CD4-positive, CD25-positive, alpha-beta regulatory T cell (primary cell): ENCODE data around the gene TMEM229B. TPM values are rescaled to one million over a fixed set of nuclear protein-coding genes. Genes with fewer than 3 reads are reported as not detected.

Source experiments
- ATAC-seq, 2 donors: fragments of 150-1000 bp; cut with Tn5 transposase; one replicate each; pipeline ENCODE4 v1.10.0; 2021; ENCODE audit warnings: low read depth in 2 of 2, moderate number of reproducible peaks in 2 of 2, moderate library complexity in 1 of 2
- DNase-seq, 3 donors: peaks; one replicate each; pipeline versions ENCODE4 v3.0.0 to v3.0.0-alpha.2; 2012 to 2022; ENCODE audit warnings: mixed read lengths in 1 of 3
- H3K27ac ChIP-seq: one replicate; pipeline ENCODE4 v1.7.0; 2013; ENCODE audit warnings: mild to moderate bottlenecking, low read length; ENCODE audit not compliant: insufficient read depth, poor library complexity, severe bottlenecking
- H3K27me3 ChIP-seq: one replicate; pipeline ENCODE4 v1.7.0; 2013; ENCODE audit warnings: low read length; ENCODE audit not compliant: control insufficient read depth, insufficient read depth
- H3K36me3 ChIP-seq: one replicate; pipeline ENCODE4 v1.7.0; 2013; ENCODE audit warnings: mild to moderate bottlenecking, low read length, moderate library complexity; ENCODE audit not compliant: control insufficient read depth, insufficient read depth
- H3K4me1 ChIP-seq: 2 replicates; pipeline ENCODE4 v1.7.0; 2013; ENCODE audit warnings: mild to moderate bottlenecking, low read length; ENCODE audit not compliant: insufficient read depth, control insufficient read depth, poor library complexity, severe bottlenecking
- H3K4me3 ChIP-seq: one replicate; pipeline ENCODE4 v1.7.0; 2013; ENCODE audit warnings: low read depth, mild to moderate bottlenecking, low read length, moderate library complexity
- H3K9me3 ChIP-seq, 2 experiments: 1 replicate in 1 of 2; 2 replicates in 1 of 2; pipeline ENCODE4 v1.7.0; 2013; ENCODE audit warnings: low read length in 2 of 2, mild to moderate bottlenecking in 1 of 2, moderate library complexity in 1 of 2; ENCODE audit not compliant: control insufficient read depth in 2 of 2
- H3K27ac Mint-ChIP-seq, 3 donors: one replicate each; pipeline ENCODE4 v1.8.0; 2020 to 2022; ENCODE audit warnings: mild to moderate bottlenecking in 3 of 3, mixed read lengths in 3 of 3, moderate library complexity in 2 of 3
- H3K27me3 Mint-ChIP-seq: one replicate; pipeline ENCODE4 v1.8.0; 2022; ENCODE audit warnings: mild to moderate bottlenecking, mixed read lengths
- H3K36me3 Mint-ChIP-seq: one replicate; pipeline ENCODE4 v1.8.0; 2020; ENCODE audit warnings: mixed read lengths
- H3K4me1 Mint-ChIP-seq, 4 donors: one replicate each; pipeline ENCODE4 v1.8.0; 2020 to 2022; ENCODE audit warnings: mixed read lengths in 4 of 4, mild to moderate bottlenecking in 1 of 4
- H3K4me3 Mint-ChIP-seq, 4 donors: one replicate each; pipeline ENCODE4 v1.8.0; 2020 to 2022; ENCODE audit warnings: mild to moderate bottlenecking in 4 of 4, mixed read lengths in 4 of 4, moderate library complexity in 3 of 4
- H3K9me3 Mint-ChIP-seq, 7 donors: one replicate each; pipeline ENCODE4 v1.8.0; 2020 to 2022; ENCODE audit warnings: mixed read lengths in 7 of 7, mild to moderate bottlenecking in 3 of 7, moderate library complexity in 2 of 7
- polyA plus RNA-seq, 4 donors: library from polyadenylated mRNA; unstranded; fragments of 300-500 nt; fragmentation: Illumina TruSeq; gene quantifications; one replicate each; pipeline ENCODE4 v1.2.3, GENCODE V29; 2021
- total RNA-seq: library from RNA; stranded (reverse); gene quantifications from one replicate; pipeline ENCODE4 v1.2.3, GENCODE V29; 2022

TMEM229B gene
- total and polyA plus RNA-seq, 5 donors from 2014 or later, result 8.2 to 21.6 (median 14.9) TPM

GRCh38 chr14:67426161-67426560, 62.4 kb downstream of the TMEM229B start:
- Mint-ChIP-seq H3K4me3 (no peak overlapping the region), H3K27me3 (peaks cover 12% of the 10 kb centered on the region), H3K27ac (peak overlapping the region in 1 of 3 donors; percentile 26), H3K36me3 (no peaks in the 10 kb centered on the region), H3K4me1 (peaks cover 0 to 4% (median 0%) of the 10 kb centered on the region in 4 donors), H3K9me3 (no peaks in the 10 kb centered on the region)
- H3K27ac ChIP-seq, result no peak overlapping the region
- H3K27me3 ChIP-seq, result no peaks in the 10 kb centered on the region
- DNase-seq (no peak), ATAC-seq (no peak)
- H3K36me3 ChIP-seq, result no peaks in the 10 kb centered on the region
- no peak overlapping the region for H3K4me3 ChIP-seq
- no peaks in the 10 kb centered on the region for H3K9me3 ChIP-seq
- H3K4me1 ChIP-seq, result no peaks in the 10 kb centered on the region

DNA sequence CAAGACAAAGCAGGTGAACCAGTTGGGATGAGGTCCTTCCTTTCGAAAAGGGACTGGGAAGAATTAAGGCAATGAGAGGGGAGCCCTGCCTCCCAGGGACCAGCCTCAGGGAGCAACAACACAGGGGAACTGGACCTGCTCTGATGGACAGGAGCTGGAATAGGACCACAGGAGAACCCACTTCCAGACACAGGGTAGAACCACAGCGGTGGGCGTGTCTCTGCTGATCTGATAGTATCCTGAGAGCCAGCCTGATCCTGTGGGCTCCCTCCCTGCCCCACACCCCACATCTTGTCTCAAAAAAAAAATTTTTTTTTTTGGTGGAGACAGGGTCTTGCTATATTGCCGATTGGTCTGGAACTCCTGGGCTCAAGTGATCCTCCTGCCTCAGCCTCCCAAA, 62.9 kb downstream of the TMEM229B start:
- Mint-ChIP-seq H3K4me1 (peaks cover 0 to 4% (median 0%) of the 10 kb centered on the region in 4 donors), H3K9me3 (no peaks in the 10 kb centered on the region), H3K27me3 (peaks cover 12% of the 10 kb centered on the region), H3K36me3 (no peaks in the 10 kb centered on the region), H3K27ac (peak overlapping the region in 1 of 3 donors; percentile 38), H3K4me3 (no peak overlapping the region)
- DNase-seq (no peak), ATAC-seq (no peak)
- Histone ChIP-seq H3K4me1 (no peaks in the 10 kb centered on the region), H3K27ac (no peak overlapping the region), H3K36me3 (no peaks in the 10 kb centered on the region), H3K27me3 (no peaks in the 10 kb centered on the region), H3K9me3 (no peaks in the 10 kb centered on the region), H3K4me3 (no peak overlapping the region)

- no peaks in the 10 kb centered on the region for H3K9me3 Mint-ChIP-seq
Measured at GRCh38 chr14:67424539-67424938, 64.0 kb downstream of the TMEM229B start.

DNA sequence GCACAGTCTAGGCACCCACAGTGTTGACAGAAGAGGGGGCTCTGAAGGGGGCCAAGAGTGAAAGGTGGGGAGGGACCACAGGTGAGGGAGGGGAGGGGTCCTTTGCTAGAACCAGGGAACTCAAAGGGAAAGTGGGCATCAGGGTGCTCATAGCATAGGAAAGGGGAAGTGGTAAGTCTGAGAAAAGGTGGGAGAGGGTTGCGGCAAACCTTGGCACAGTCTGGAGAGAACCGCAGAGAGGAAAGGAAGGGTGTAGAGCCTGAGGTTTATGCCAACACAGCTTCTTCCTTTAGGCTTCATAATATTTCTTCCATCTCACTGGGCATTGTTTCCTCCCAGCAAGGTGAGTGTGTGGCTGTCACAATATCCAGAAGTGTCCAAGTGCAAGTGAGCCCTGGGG, 65.1 kb downstream of the TMEM229B start:
- no peak for DNase-seq
- Histone ChIP-seq H3K9me3 (no peaks in the 10 kb centered on the region), H3K27me3 (no peaks in the 10 kb centered on the region), H3K4me3 (no peak overlapping the region), H3K27ac (no peak overlapping the region), H3K36me3 (no peaks in the 10 kb centered on the region), H3K4me1 (no peaks in the 10 kb centered on the region)
- Mint-ChIP-seq H3K4me1 (peaks cover 0 to 4% (median 0%) of the 10 kb centered on the region in 4 donors), H3K27ac (no peak overlapping the region), H3K27me3 (peaks cover 13% of the 10 kb centered on the region), H3K36me3 (no peaks in the 10 kb centered on the region), H3K9me3 (no peaks in the 10 kb centered on the region), H3K4me3 (no peak overlapping the region)
- ATAC-seq, result no peak

More at GRCh38 chr14:67424539-67424938, 64.0 kb downstream of the TMEM229B start:
- Mint-ChIP-seq H3K27me3 (peaks cover 12% of the 10 kb centered on the region), H3K36me3 (no peaks in the 10 kb centered on the region), H3K27ac (no peak overlapping the region), H3K4me1 (peaks cover 0 to 4% (median 0%) of the 10 kb centered on the region in 4 donors), H3K4me3 (no peak overlapping the region)
- DNase-seq (no peak), ATAC-seq (no peak)
- Histone ChIP-seq H3K9me3 (no peaks in the 10 kb centered on the region), H3K27ac (no peak overlapping the region), H3K27me3 (no peaks in the 10 kb centered on the region), H3K4me1 (no peaks in the 10 kb centered on the region), H3K4me3 (no peak overlapping the region), H3K36me3 (no peaks in the 10 kb centered on the region)

DNA sequence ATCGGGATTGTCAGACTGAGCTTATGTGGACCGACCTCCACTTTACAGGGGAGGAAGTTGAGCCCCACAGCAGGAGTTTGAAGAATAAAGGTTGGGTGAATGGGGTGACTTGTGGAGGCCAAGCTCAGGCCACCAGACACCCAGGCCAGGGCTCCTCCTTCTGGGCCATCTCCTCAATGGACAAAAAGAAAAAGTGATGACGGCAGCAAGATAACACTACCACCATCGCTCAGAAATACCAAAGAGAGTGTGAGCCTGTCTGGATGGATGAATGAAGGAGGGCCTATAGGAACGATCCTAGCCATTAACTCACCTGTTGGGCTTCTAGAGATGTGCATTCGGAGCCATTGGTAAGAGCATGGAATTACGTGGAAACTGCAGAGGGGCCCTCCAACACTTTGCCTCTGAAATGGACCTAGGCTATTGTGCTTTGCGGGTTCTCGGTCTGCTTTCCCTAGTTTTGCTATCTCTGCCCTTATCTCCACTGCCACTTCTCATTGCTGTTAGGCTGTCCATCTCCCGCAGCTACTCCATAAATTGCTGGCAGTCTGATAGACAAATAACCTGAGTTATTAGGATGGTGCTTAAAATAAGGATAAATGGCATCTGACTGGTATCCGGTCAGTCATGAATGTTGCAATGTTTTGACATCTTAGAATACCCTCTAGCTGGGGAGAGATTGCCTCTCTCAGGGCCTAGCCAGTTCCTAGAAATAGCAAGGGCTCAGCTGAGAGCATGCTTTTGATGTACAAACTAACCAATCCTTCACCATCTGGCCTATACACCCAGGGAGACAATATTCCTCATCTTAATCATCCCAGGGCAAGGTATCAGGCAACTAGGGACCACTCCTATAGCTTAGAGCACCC, 66.9 kb downstream of the TMEM229B start:
- Mint-ChIP-seq H3K4me3 (no peak overlapping the region), H3K9me3 (no peaks in the 10 kb centered on the region), H3K27me3 (peaks cover 12% of the 10 kb centered on the region), H3K36me3 (no peaks in the 10 kb centered on the region), H3K4me1 (no peaks in the 10 kb centered on the region), H3K27ac (no peak overlapping the region)
- Histone ChIP-seq H3K36me3 (no peaks in the 10 kb centered on the region), H3K27me3 (no peaks in the 10 kb centered on the region), H3K4me3 (no peak overlapping the region), H3K9me3 (no peaks in the 10 kb centered on the region), H3K4me1 (no peaks in the 10 kb centered on the region), H3K27ac (no peak overlapping the region)
- ATAC-seq, result no peak
- no peak for DNase-seq

Other genes with a start within 250 kb of the TMEM229B start
- 9.0 TPM for gene PALS1, start 247.3 kb downstream of the TMEM229B start, total RNA-seq
- 1 to 10 TPM; 1.4 to 2.2 (median 1.6) TPM for gene PALS1, start 247.3 kb downstream of the TMEM229B start, polyA plus RNA-seq
- gene ATP6V1D, start 128.9 kb downstream of the TMEM229B start, total RNA-seq, result 36.4 TPM
- gene ATP6V1D, start 128.9 kb downstream of the TMEM229B start, polyA plus RNA-seq, result 10 to 100 TPM; 45.0 to 95.4 (median 69.7) TPM
- 35.3 TPM for gene EIF2S1, start 128.4 kb downstream of the TMEM229B start, total RNA-seq
- gene EIF2S1, start 128.4 kb downstream of the TMEM229B start, polyA plus RNA-seq, result 100 to 1,000 TPM; 128 to 172 (median 132) TPM
- not detected for gene PLEK2, start 76.6 kb downstream of the TMEM229B start, total RNA-seq
- gene PLEK2, start 76.6 kb downstream of the TMEM229B start, polyA plus RNA-seq, result under 1 TPM in 1 of 4 donors, not detected in 3; 0.56 TPM
- gene PLEKHH1, start 44.6 kb upstream of the TMEM229B start, total RNA-seq, result 0.15 TPM
- gene PLEKHH1, start 44.6 kb upstream of the TMEM229B start, polyA plus RNA-seq, result under 1 TPM in 2 of 4 donors, not detected in 2; 0.05 to 0.24 TPM
- 35.6 TPM for gene PIGH, start 111.5 kb upstream of the TMEM229B start, total RNA-seq
- gene PIGH, start 111.5 kb upstream of the TMEM229B start, polyA plus RNA-seq, result 10 to 100 TPM; 34.8 to 46.2 (median 38.4) TPM
- 4.3 TPM for gene ARG2, start 131.2 kb upstream of the TMEM229B start, total RNA-seq
- 1 to 10 TPM in 2 of 4 donors, under 1 TPM in 2; 0.96 to 1.9 (median 1.0) TPM for gene ARG2, start 131.2 kb upstream of the TMEM229B start, polyA plus RNA-seq
- 46.0 TPM for gene VTI1B, start 185.9 kb upstream of the TMEM229B start, total RNA-seq
- gene VTI1B, start 185.9 kb upstream of the TMEM229B start, polyA plus RNA-seq, result 10 to 100 TPM; 61.6 to 90.0 (median 78.6) TPM
- 26.7 TPM for gene RDH11, start 207.0 kb upstream of the TMEM229B start, total RNA-seq
- 10 to 100 TPM; 66.7 to 84.1 (median 77.6) TPM for gene RDH11, start 207.0 kb upstream of the TMEM229B start, polyA plus RNA-seq
- gene RDH12, start 213.2 kb upstream of the TMEM229B start, total RNA-seq, result not detected
- gene RDH12, start 213.2 kb upstream of the TMEM229B start, polyA plus RNA-seq, result not detected